Fibroblast of the aortic adventitia (primary cell): Measurements from ENCODE around the gene RAB20. TPM values are rescaled to one million over a fixed set of nuclear protein-coding genes. Genes with fewer than 3 reads are reported as not detected.

Experiments used
- DNase-seq: peaks from one replicate; pipeline ENCODE4 v3.0.0-alpha.2; 2010; ENCODE audit warnings: low read depth
- H3K4me3 ChIP-seq: 2 replicates; pipeline ENCODE4 v1.5.1; 2011; ENCODE audit warnings: low read depth, mild to moderate bottlenecking, control low read depth, low read length, moderate library complexity
- CTCF ChIP-seq: IDR thresholded peaks from 2 replicates; pipeline ENCODE4 v1.5.1; 2011; ENCODE audit warnings: mild to moderate bottlenecking, low read length, control low read depth, inconsistent platforms; ENCODE audit not compliant: insufficient read depth
- total RNA-seq: library from RNA; depleted of rRNA; stranded (reverse); fragments of >200 nt; gene quantifications from 2 replicates; pipeline ENCODE4 v1.2.3, GENCODE V29; 2012; ENCODE audit warnings: low replicate concordance

RAB20 gene
- total RNA-seq, 1 donor = 1.6 TPM

GRCh38 chr13:110566171-110566570 lies 4.6 kb upstream of the RAB20 start:
- no peak for TF ChIP-seq CTCF
- no peak for DNase-seq
- no peak overlapping the region for H3K4me3 ChIP-seq

GRCh38 chr13:110565296-110565695 lies 3.8 kb upstream of the RAB20 start:
- no peak for DNase-seq
- H3K4me3 ChIP-seq = no peak overlapping the region
- TF ChIP-seq CTCF = no peak

GRCh38 chr13:110564472-110564985 lies 3.0 kb upstream of the RAB20 start:
- H3K4me3 ChIP-seq = no peak overlapping the region
- no peak for DNase-seq
- TF ChIP-seq CTCF = no peak

- no peak for DNase-seq
- no peak overlapping the region for H3K4me3 ChIP-seq
- no peak for TF ChIP-seq CTCF
These were observed 1.9 kb upstream of the RAB20 start for GRCh38 chr13:110563463-110563774.

- no peak for TF ChIP-seq CTCF
- H3K4me3 ChIP-seq = peak overlapping the region; percentile 82
- no peak for DNase-seq
These were observed 1.4 kb upstream of the RAB20 start for GRCh38 chr13:110562696-110563462.

- DNase-seq = peak; percentile 60
- peak; percentile 6 for TF ChIP-seq CTCF
- peak overlapping the region; percentile 82 for H3K4me3 ChIP-seq
These were observed 595 bp upstream of the RAB20 start for GRCh38 chr13:110562036-110562597.
